ENCODE results near the gene TTC7B. TPM values are rescaled to one million over a fixed set of nuclear protein-coding genes. Genes with fewer than 3 reads are reported as not detected.

Gene TTC7B
- polyA plus RNA-seq, 1 donor from 2014 or later = 19.9 TPM

- H3K4me3 ChIP-seq (ENCODE audit: low read length) = no peak overlapping the region
- H3K9me3 ChIP-seq (ENCODE audit: low read length) = no peaks in the 10 kb centered on the region
- H3K27ac ChIP-seq (ENCODE audit: low read length) = no peak overlapping the region
- no peak overlapping the region for H3K9ac ChIP-seq (ENCODE audit: low read length)
- H3F3A ChIP-seq (ENCODE audit: insufficient read depth, low read length, poor library complexity, severe bottlenecking) = peaks cover 2% of the 10 kb centered on the region
- H3K36me3 ChIP-seq (ENCODE audit: insufficient read depth, low read length) = peaks cover 3% of the 10 kb centered on the region
- no peaks in the 10 kb centered on the region for H3K27me3 ChIP-seq (ENCODE audit: insufficient read depth, low read depth, low read length)
- TF ChIP-seq, protein P1, sequence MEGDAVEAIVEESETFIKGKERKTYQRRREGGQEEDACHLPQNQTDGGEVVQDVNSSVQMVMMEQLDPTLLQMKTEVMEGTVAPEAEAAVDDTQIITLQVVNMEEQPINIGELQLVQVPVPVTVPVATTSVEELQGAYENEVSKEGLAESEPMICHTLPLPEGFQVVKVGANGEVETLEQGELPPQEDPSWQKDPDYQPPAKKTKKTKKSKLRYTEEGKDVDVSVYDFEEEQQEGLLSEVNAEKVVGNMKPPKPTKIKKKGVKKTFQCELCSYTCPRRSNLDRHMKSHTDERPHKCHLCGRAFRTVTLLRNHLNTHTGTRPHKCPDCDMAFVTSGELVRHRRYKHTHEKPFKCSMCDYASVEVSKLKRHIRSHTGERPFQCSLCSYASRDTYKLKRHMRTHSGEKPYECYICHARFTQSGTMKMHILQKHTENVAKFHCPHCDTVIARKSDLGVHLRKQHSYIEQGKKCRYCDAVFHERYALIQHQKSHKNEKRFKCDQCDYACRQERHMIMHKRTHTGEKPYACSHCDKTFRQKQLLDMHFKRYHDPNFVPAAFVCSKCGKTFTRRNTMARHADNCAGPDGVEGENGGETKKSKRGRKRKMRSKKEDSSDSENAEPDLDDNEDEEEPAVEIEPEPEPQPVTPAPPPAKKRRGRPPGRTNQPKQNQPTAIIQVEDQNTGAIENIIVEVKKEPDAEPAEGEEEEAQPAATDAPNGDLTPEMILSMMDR (IDR thresholded peaks at IDR 0.05; ENCODE audit: poor library complexity, severe bottlenecking) = no peak
- TF ChIP-seq REST (IDR thresholded peaks at IDR 0.05; ENCODE audit: borderline replicate concordance) = no peak
- TF ChIP-seq RAD21 (conservative IDR thresholded peaks at IDR 0.05) = no peak
- TF ChIP-seq EP300 (conservative IDR thresholded peaks at IDR 0.05; ENCODE audit: poor library complexity, severe bottlenecking) = no peak
- no peak for TF ChIP-seq TAF1 (IDR thresholded peaks at IDR 0.05; ENCODE audit: low read depth)
- no peak for TF ChIP-seq MXI1 (conservative IDR thresholded peaks at IDR 0.05; ENCODE audit: poor library complexity, severe bottlenecking)
- TF ChIP-seq EZH2 (IDR thresholded peaks at IDR 0.05; ENCODE audit: borderline replicate concordance, insufficient read depth, low read length, poor library complexity, severe bottlenecking) = no peak
- TF ChIP-seq POLR2AphosphoS5 (IDR thresholded peaks at IDR 0.05) = no peak
- TF ChIP-seq SMC3 (conservative IDR thresholded peaks at IDR 0.05; ENCODE audit: poor library complexity) = no peak
- no peaks in the 10 kb centered on the region for H3K79me2 ChIP-seq (replicated peaks; ENCODE audit: insufficient read depth, low read length)
- no peaks in the 10 kb centered on the region for H4K20me1 ChIP-seq (ENCODE audit: insufficient read depth)
- H2AFZ ChIP-seq (ENCODE audit: low read depth, low read length) = no peak overlapping the region
- no peak overlapping the region for H3K4me2 ChIP-seq (ENCODE audit: low read length)
- no peaks in the 10 kb centered on the region for H3K9me2 ChIP-seq (ENCODE audit: insufficient read depth, low read length)
Observed at GRCh38 chr14:90693413-90693812, 122.8 kb downstream of the TTC7B start.

DNA sequence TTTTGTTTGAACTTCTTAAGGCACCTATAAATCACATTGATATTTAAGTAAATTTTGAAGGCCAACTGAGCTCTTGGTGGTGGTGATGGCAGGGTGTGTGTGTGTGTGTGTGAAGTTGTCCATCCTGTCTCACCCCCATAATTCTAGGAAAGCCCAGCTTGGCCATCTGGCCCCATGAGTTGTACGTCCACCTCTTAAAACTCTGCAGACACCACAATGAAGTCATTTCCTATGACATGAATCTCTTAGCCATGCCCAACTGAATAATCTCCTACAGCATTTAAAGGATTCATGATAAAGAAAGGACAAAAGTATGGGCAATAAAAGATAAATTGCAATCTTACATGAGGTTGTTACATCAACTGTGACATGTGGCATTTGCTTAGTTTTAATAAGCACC lies 123.4 kb downstream of the TTC7B start:
- TF ChIP-seq MXI1 (conservative IDR thresholded peaks at IDR 0.05; ENCODE audit: poor library complexity, severe bottlenecking) (no peak), POLR2AphosphoS5 (IDR thresholded peaks at IDR 0.05) (no peak), REST (IDR thresholded peaks at IDR 0.05; ENCODE audit: borderline replicate concordance) (no peak), EZH2 (IDR thresholded peaks at IDR 0.05; ENCODE audit: borderline replicate concordance, insufficient read depth, low read length, poor library complexity, severe bottlenecking) (no peak), SMC3 (conservative IDR thresholded peaks at IDR 0.05; ENCODE audit: poor library complexity) (no peak), RAD21 (conservative IDR thresholded peaks at IDR 0.05) (no peak), EP300 (conservative IDR thresholded peaks at IDR 0.05; ENCODE audit: poor library complexity, severe bottlenecking) (no peak), TAF1 (IDR thresholded peaks at IDR 0.05; ENCODE audit: low read depth) (no peak)
- TF ChIP-seq, protein P1 (IDR thresholded peaks at IDR 0.05; ENCODE audit: poor library complexity, severe bottlenecking) = no peak
- H3K4me2 ChIP-seq (ENCODE audit: low read length) = no peak overlapping the region

More for the DNA sequence above, 123.4 kb downstream of the TTC7B start:
- no peaks in the 10 kb centered on the region for H4K20me1 ChIP-seq (ENCODE audit: insufficient read depth)
- H3K9me3 ChIP-seq (ENCODE audit: low read length) = no peaks in the 10 kb centered on the region
- H3K36me3 ChIP-seq (ENCODE audit: insufficient read depth, low read length) = peaks cover 3% of the 10 kb centered on the region
- H2AFZ ChIP-seq (ENCODE audit: low read depth, low read length) = no peak overlapping the region
- no peaks in the 10 kb centered on the region for H3K9me2 ChIP-seq (ENCODE audit: insufficient read depth, low read length)
- H3K4me3 ChIP-seq (ENCODE audit: low read length) = no peak overlapping the region
- peaks cover 2% of the 10 kb centered on the region for H3F3A ChIP-seq (ENCODE audit: insufficient read depth, low read length, poor library complexity, severe bottlenecking)
- no peak overlapping the region for H3K9ac ChIP-seq (ENCODE audit: low read length)
- H3K27me3 ChIP-seq (ENCODE audit: insufficient read depth, low read depth, low read length) = no peaks in the 10 kb centered on the region
- no peak overlapping the region for H3K27ac ChIP-seq (ENCODE audit: low read length)
- H3K79me2 ChIP-seq (replicated peaks; ENCODE audit: insufficient read depth, low read length) = no peaks in the 10 kb centered on the region
